Measurements from ENCODE around the gene TOP1. TPM values are rescaled to one million over a fixed set of nuclear protein-coding genes. Genes with fewer than 3 reads are reported as not detected.

The TOP1 gene
- total RNA-seq, 1 donor from 2014 or later = 26.5 TPM

DNA sequence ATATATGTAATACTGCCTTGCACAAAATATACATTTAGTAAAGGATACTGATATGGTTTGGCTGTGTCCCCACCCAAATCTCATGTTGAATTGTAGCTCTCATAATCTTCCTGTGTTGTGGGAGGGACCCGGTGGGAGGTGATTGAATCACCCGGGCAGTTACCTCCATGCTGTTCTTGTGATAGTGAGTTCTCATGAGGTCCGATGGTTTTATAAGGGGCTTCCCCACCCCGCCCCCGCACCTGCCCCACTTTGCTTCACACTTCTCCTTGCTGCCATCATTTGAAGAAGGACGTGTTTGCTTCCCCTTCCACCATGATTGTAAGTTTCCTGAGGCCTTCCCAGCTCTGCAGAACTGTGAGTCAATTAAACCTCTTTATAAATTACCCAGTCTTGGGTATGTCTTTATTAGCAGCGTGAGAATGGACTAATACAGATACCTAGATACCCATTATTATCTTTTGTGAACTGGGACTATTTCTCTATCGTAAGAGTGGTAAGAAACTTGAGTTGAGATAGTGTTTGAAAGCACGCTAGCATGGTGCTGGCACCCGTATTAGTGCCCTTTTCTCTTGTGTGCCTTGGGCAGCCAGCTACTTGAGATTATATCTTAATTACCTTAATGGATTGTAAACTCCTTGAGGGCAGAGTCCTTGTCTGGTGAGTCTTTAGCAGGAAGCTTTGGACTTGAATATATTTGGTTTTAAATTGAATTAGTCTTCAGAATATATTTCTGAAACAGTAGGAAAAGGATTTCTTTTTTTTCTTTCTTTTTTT lies 25.6 kb downstream of the TOP1 start:
- no peak for DNase-seq (ENCODE audit: low spot score in 2 of 2)
- FAIRE-seq = no peak

DNA sequence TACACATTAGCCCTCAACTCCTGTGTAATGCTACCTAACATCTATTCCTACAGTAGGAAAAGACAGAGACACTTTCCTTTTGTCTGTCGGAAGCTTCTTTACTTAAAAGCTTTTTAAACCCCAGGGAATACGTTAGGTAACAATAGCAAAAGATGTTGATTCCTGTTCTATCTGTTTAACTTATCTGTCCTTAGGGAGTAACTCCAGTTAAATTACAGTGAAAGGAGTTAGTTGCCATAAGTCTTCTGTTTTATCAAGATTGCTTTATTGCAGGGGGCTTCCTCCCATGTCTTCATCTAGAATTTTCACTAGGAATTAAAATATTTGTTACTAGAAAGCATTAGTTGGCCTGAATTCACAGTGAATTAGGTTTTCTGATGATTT lies 26.2 kb downstream of the TOP1 start:
- DNase-seq (ENCODE audit: low spot score in 2 of 2) = no peak
- no peak for FAIRE-seq

- DNase-seq (ENCODE audit: low spot score in 2 of 2) = no peak
- FAIRE-seq = no peak
These were observed 27.1 kb downstream of the TOP1 start for GRCh38 chr20:41055679-41056078.

DNA sequence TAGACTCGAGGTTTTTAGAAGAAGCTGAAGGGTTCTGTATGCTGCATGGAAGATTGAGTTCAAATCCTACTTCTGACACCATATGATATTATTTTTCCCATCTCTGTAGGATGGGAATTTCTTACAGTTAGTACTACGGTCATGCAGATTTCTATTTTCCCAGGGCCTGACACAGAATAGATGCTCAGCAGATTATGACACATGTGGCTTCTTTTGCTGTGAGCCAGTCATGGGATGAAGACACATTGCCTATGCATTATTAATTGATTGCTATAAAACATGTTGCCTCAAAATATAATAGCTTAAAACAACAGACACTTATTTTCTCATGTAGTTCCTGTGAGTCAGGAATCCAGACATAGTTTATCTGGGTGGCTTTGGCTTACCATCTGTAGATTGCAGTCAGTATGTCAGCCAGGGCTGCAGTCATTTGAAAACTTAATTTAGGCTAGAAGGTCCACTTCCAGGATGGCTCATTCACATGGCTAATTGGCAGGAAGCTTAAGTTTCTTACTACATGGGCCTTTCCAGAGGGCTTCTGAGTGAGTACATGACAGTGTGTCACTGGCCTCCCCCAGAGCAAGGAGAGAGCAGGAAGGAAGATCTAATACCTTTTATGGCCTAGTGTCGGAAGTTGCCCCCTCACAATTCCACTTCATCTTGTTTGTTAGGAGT lies 29.5 kb downstream of the TOP1 start:
- DNase-seq (ENCODE audit: low spot score in 2 of 2) (no peak), FAIRE-seq (no peak)

DNA sequence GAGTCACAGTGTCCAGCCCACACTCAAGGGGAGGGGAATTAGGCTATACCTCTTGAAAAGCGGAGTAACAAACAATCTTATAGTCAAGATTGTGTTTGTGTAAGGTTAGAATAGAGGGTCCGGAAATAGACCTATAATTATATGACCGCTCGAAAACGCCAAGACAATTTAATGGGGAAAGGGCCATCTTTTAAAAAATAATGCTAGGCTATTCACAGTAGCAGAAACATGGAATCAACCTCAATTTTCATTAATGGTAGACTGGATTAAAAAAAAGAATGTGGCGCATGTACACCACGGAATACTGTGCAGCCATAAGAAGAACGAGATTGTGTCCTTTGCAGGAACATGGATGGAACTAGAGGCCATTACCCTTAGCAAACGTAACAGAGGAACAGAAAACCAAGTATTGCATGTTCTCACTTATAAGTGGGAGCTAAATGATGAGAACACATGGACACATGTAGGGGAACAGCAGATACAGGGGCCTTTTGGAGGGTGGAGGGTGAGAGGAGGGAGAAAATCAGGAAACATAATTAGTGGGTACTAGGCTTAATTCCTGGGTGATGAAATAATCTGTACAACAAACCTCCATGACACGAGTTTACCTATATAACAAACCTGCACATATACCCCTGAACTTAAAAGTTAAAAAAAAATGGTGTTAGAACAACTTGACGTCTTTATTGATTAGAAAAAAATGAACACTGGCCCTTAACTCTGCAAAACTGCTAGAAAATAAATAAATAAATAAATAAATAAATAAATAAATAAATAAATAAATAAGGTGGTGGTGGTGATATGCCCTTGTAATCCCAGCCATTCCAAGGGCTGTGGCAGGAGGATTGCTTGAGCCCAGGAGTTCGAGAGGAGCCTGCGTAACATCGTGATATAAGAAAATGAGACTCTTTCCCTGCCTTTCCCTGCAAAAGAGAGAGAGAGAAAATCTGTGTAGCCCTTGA lies 30.3 kb downstream of the TOP1 start:
- no peak for FAIRE-seq

DNA sequence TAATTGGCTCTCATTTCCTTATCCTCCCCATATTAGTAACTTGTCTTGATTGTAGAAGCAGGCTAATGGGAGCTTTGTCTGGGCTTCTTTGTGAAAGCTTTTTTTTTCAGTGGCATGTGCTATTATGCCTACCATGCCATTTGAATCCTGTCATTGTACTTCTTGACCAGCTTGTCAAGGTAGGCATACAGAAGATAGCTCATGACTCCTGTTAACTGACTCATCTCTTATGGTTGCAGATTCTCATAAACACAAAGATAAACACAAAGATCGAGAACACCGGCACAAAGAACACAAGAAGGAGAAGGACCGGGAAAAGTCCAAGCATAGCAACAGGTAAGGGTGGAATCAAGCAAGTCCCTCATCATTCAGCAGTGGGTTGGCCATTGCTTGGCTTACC lies 32.5 kb downstream of the TOP1 start:
- DNase-seq (ENCODE audit: low spot score in 2 of 2) (no peak), FAIRE-seq (no peak)

More for the DNA sequence above, 30.3 kb downstream of the TOP1 start:
- DNase-seq (ENCODE audit: low spot score in 2 of 2) = no peak

DNA sequence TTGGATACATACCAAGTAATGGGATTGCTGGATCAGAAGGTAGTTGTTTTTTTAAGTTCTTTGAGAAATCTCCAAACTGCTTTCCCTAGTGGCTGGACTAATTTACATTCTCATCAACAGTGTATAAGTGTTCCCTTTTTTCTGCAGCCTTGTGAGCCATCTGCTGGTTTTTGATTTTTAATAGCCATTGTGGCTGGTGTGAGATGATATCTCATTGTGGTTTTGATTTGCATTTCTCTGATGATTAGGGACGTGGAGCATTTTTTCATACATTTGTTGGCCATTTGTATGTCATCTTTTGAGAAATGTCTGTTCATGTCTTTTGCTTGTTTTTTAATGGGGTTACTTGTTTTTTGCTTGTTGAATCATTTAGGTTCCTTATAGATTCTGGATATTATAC lies 34.8 kb downstream of the TOP1 start:
- DNase-seq (ENCODE audit: low spot score in 2 of 2) (no peak), FAIRE-seq (no peak)

GRCh38 chr20:41064377-41064776 lies 35.8 kb downstream of the TOP1 start:
- FAIRE-seq = no peak
- DNase-seq (ENCODE audit: low spot score in 2 of 2) = no peak

GRCh38 chr20:41065716-41066115 lies 37.1 kb downstream of the TOP1 start:
- no peak for DNase-seq (ENCODE audit: low spot score in 2 of 2)

DNA sequence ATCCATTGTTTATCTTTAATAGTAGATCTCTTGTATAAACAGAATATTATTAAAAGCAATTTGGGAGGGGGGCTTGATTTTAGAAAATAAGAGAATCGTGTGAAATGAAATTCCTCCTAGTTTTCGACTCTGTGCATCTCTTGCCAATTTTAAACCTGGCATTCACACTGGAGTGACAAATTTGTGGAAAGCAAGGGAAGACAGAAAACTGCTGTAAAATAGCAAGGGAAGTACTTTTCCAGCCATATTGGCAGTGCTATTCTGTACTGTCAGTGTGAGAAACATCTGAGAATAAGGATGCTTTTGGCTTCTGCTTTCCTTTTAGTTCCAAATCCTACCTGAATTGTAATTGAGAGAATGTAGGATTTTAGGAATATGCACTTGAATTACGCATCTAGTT lies 40.2 kb downstream of the TOP1 start:
- no peak for FAIRE-seq

More at GRCh38 chr20:41065716-41066115, 37.1 kb downstream of the TOP1 start:
- no peak for FAIRE-seq

GRCh38 chr20:41072190-41072863 lies 43.7 kb downstream of the TOP1 start:
- DNase-seq (ENCODE audit: low spot score in 2 of 2) = no peak
- no peak for FAIRE-seq

More for the DNA sequence above, 40.2 kb downstream of the TOP1 start:
- DNase-seq (ENCODE audit: low spot score in 2 of 2) = no peak

DNA sequence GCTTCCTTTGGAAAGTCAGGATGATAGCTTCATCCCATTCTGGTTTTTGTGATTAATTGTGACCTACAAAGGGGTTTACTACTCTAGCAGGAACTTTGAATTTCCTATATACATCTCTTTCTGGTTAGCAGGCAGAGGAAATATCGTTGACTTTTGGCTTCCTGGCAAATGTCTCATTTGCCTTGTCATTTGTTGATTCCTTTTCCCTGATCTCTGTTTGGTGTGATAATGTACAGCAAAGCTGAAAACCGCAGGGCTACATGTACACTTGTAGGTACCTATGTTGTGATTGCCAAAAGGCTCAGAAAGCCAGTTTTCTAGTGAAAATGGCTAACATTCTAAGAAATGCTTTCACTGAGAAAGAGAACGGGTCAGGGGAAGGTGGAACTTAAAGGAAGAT lies 44.3 kb downstream of the TOP1 start:
- no peak for DNase-seq (ENCODE audit: low spot score in 2 of 2)
- no peak for FAIRE-seq

GRCh38 chr20:41074441-41074840 lies 45.8 kb downstream of the TOP1 start:
- FAIRE-seq (no peak), DNase-seq (ENCODE audit: low spot score in 2 of 2) (no peak)

- FAIRE-seq = no peak
- no peak for DNase-seq (ENCODE audit: low spot score in 2 of 2)
These were observed 48.2 kb downstream of the TOP1 start for GRCh38 chr20:41076776-41077175.

- FAIRE-seq = no peak
- DNase-seq (ENCODE audit: low spot score in 2 of 2) = no peak
These were observed 49.7 kb downstream of the TOP1 start for GRCh38 chr20:41078329-41078728.

DNA sequence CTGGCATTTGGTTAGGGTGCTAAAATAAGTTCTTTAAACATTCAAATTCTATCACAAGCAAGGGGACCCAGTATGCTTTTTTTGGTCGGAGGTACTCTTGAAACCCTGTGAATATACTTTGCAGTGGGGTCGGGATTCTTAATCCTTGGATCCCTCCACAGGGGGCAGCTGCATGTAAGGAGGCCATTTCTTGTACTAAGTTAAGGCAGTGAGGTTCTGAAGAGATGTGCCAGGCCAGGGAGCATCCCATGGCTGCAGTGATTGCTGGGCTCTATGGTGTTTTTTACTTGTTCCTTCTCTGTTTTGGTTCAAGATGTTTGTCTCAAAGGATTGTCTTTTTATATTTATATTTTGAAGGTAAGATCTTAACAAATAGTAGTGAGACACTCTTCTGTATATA lies 50.4 kb downstream of the TOP1 start:
- DNase-seq (ENCODE audit: low spot score in 2 of 2) (no peak), FAIRE-seq (no peak)

GRCh38 chr20:41080866-41081265 lies 52.2 kb downstream of the TOP1 start:
- no peak for FAIRE-seq

GRCh38 chr20:41081276-41081814 lies 52.7 kb downstream of the TOP1 start:
- FAIRE-seq (no peak), DNase-seq (ENCODE audit: low spot score in 2 of 2) (no peak)

More at GRCh38 chr20:41080866-41081265, 52.2 kb downstream of the TOP1 start:
- no peak for DNase-seq (ENCODE audit: low spot score in 2 of 2)

- DNase-seq (ENCODE audit: low spot score in 2 of 2) (no peak), FAIRE-seq (no peak)
These were observed 53.7 kb downstream of the TOP1 start for GRCh38 chr20:41082306-41082705.

GRCh38 chr20:41085606-41086005 lies 57.0 kb downstream of the TOP1 start:
- DNase-seq (ENCODE audit: low spot score in 2 of 2) = no peak
- FAIRE-seq = no peak

Measured in frontal cortex (tissue), 4 donors.